Inflammatory macrophage treated with lipopolysaccharide for 1 hour (primary cell): Measurements from ENCODE around the gene SLC26A2.
"Not testable (repeated sequence)": the region's sequence is repeated elsewhere in the genome, so short reads cannot be mapped to it uniquely, and the experiment has no call there.

Source experiments
- DNase-seq, 2 donors: peaks; one replicate each; pipeline ENCODE4 v3.0.0-alpha.2; 2020 to 2022

SLC26A2 gene

DNA sequence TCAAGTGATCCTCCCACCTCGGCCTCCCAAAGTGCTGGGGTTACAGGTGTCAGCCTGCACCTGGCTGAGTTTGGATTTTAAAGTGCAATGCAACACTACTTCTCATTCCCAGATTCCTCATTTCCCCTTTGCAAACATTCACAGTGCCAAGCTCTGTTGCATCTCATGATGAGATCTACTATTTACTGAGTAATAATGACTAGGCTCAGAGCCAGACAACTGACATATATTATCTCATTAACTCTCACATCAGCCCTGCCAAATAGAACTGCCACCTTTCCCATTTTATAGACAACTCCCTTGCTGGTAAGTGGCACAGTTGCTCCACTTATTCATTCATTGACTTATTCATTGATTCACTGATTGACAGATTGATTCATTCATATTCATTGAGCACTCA, 22.9 kb upstream of the SLC26A2 start:
- no peak for DNase-seq

DNA sequence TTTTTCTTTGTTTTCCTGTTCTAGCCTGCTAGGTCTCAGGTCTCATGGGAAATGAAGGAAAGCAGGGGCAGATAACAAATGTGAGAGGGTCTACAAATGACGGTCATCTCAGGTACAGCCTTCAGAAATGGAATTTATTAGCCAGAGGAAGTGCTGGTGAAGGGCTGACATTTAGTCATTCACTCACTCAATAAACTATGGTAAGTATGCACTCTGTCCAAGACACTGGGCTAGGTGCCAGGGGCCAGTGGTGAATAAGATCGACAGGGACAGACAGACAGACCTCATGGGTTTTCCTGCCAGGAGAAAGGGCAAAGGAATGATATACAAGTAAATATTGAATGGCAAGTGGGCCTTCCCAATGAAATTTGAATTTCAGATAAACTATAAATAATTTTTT, 22.3 kb upstream of the SLC26A2 start:
- DNase-seq = no peak

- DNase-seq = peak in 1 of 2 donors; percentile 43
Observed at GRCh38 chr5:149938791-149939358, 21.7 kb upstream of the SLC26A2 start.

DNA sequence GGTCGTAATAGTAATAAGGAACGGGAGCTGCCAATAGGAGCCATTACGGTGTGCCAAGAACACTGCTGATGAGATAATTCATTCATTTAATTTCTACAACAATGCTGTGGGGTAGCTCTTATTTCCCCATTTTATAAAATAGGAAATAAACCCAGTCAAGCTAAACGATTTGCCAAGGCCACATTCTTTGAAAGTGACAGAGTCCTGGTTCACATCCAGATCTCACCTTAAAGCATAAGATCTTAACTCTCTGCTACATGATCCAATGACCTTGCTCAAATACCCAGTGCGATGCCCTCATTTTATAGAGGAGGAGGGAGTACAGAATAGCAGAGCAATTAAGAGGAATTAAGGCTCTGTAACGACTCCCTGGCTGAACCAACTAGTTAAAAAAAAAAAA, 21.0 kb upstream of the SLC26A2 start:
- DNase-seq = peak; percentile 41 to 63

- peak; percentile 43 to 70 for DNase-seq
Observed at GRCh38 chr5:149940077-149940574, 20.4 kb upstream of the SLC26A2 start.

DNA sequence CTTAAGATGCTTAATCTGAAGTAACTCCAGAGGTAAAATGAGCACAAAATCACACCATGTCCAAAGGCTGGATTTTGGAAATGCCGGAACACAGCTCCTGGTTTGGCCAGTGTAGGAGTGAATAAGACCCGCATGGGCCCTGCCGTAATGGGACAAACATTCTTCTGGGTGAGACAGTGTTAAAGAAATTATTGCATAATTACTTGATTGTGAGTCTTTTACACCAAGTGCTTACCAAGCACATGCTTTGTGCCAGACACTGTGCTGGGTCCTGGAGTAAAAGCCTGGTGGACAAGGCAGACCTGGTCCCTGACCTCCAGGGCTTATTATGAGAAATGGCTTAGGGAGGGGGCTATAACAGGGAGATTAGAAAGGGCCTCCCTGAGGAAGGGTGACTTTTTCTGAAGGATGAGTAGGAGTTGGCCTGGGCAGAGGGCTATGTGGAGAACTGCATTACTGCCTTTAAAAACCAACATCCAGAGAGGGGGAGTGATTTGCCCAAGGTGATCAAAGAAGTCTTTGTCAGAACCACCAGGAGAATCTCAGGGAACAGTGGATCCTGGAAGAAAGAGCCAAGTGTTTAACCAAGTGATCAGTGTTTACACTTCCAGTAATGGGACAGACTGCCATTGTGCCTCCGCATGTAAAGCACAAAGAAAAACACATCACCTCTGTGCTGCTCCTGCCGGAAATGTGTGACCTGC, 19.5 kb upstream of the SLC26A2 start:
- DNase-seq = no peak

GRCh38 chr5:149941795-149942194, 18.8 kb upstream of the SLC26A2 start:
- DNase-seq = no peak

DNA sequence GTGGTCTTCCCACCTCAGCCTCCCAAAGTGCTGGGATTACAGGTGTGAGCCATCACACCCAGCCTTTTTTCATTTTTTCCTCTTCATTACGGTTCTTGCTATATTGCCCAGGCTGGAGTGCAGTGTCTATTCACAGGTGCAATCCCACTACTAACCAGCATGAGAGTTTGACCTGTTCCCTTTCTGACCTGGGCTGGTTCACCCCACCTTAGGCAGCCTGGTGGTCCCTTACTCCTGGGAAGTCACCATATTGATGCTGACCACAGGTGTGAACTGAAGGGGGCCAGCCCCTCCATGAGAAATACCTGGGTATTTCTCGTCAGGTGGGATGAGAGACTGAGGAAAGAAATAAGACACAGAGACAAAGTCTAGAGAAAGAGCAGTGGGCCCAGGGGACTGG, 18.4 kb upstream of the SLC26A2 start:
- DNase-seq = no peak

DNA sequence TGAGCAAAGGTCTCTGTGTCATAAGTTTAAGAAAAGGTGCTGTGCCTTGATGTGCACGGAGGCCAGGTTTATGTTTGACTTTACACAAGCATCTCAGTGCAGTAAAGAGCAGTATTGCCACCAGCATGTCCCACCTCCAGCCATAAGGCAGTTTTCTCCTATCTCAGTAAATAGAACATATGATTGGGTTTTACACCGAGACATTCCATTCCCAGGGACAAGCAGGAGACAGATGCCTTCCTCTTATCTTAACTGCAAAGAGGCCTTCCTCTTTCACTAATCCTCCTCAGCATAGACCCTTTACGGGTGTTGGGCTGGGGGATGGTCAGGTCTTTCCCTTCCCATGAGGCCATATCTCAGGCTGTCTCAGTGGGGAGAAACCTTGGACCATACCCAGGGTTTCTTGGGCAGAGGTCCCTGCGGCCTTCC, 17.8 kb upstream of the SLC26A2 start:
- DNase-seq = not testable (repeated sequence)

- not testable (repeated sequence) for DNase-seq
Observed at GRCh38 chr5:149943177-149943949, 17.2 kb upstream of the SLC26A2 start.

- DNase-seq = no peak
Observed at GRCh38 chr5:149944666-149945065, 15.9 kb upstream of the SLC26A2 start, which contains the start of gene PDE6A. TSS of gene PDE6A (minus strand) at chr5:149944793. CDS start at chr5:149944673, 120 bp downstream.

DNA sequence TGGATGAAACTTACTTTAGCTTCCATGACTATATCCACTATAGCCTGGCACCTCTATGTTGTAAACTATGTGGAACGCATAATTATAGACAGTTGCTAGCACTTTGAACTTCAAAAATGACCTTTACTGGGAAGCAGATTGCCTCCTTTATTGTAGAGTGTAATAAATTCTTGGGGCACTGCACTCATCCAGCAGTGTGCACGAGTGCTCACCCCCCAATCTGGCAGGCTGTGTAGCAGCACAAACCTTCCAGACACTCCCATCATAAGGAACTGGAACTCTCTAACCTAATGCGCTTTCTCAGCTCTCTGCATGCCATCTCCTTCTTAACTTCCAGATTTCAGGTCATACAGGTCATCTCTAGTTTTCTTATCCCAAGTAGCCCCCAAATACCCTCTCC, 14.4 kb upstream of the SLC26A2 start:
- no peak for DNase-seq

DNA sequence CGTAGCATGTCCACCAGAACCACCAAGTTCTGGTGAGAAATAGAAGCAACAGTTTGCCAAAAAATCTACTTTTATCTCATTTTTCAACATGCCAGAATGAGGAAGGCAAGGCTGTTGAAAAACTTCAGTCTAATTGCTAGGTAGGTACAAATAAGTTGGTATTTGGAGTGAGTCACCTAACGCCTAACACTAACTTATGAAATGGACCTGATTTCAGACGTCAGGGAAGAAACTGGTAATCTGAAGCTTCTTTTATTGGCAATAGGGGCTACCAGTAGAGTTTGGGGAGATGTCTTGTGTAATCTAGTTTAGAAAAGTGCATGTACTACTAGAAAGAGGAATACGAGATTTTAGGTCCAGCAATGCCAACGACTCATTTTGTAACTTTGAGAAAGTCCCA, 11.6 kb upstream of the SLC26A2 start:
- no peak for DNase-seq

GRCh38 chr5:149951138-149951749, 9.3 kb upstream of the SLC26A2 start:
- no peak for DNase-seq

DNA sequence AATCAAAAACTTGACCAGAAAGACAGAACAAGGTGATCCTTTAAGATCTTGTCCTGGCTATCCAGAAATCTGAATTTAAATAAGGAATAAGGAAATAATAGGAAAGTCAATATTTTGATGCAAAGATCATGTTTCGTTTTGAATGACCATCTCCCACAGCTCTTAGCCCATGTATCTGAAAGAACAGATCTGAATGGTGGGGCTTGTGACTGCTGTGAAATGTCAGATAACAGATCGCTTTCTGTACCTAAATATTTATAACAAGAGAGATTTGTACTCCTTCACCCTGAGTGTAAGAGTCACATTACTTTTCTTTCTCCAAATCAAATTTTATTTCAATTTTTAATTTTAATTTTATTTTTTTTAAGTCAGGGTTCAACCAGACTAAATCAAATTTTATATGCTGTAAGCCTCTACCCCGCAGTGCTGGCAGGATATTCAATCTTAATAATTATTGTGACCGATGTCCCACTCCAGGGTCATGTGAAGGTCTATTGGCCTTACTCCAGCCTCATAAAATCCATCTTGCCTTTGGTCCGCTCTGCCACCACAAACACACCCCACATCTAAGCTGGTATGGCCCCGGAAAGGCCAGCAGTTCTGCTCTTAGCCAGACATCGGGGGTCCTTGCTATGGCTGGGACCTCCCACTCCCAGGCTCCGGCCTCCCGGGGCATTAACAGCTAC, 7.0 kb upstream of the SLC26A2 start:
- DNase-seq = no peak

GRCh38 chr5:149954798-149955197, 5.8 kb upstream of the SLC26A2 start:
- no peak for DNase-seq

DNA sequence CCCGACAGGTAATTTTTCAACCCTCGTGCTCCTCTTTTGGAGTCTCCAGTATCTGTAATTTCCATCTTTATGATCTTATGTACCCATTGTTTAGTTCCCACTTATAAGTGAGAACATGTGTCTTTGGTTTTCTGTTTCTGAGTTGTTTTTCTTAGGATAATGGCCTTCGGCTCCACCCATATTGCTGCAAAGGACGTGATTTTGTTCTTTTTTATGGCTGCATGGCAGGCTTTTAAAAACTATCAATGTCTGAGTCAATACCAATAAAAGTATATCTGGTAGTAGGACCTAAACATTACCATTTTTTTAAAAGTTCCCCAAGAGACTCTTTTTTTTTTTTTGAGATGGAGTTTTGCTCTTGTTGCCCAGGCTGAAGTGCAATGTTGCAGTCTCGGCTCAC, 3.9 kb upstream of the SLC26A2 start:
- no peak for DNase-seq

DNA sequence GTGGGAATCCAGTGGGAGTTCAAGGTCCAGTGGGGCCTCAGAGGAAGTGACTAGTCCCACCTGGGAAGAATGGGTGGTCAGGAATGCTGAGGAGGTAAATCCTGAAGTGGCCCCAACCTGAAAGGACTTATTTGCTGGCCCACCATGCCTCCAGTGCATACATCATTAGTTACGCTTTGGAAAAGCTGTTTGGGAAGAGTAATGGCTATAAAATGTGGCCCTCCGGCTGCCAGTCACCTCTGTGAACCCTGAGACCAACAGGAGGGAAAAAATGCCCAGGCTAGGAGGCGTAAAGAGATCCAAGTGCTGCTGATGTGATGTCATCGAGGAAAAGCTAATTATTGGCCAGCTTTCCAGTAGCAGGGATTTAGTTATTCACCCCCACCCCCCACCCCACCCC, 2.7 kb upstream of the SLC26A2 start:
- DNase-seq = no peak

- DNase-seq = peak; percentile 70 to 78
Observed at GRCh38 chr5:149959406-149960236, 937 bp upstream of the SLC26A2 start.

GRCh38 chr5:149961186-149961685, 678 bp downstream of the SLC26A2 start:
- DNase-seq = no peak

GRCh38 chr5:149961957-149962409, 1.4 kb downstream of the SLC26A2 start:
- peak in 1 of 2 donors; percentile 38 for DNase-seq
